Prostate gland (tissue), 2 donors: Measurements from ENCODE around the gene GH2.
"Not testable (repeated sequence)": the region's sequence is repeated elsewhere in the genome, so short reads cannot be mapped to it uniquely, and the experiment has no call there.

Experiments used
- POLR2A ChIP-seq: fragments of 450-650 bp; IDR thresholded peaks from one replicate; pipeline ENCODE4 v1.6.1; 2016; ENCODE audit warnings: antibody characterized with exemption, mild to moderate bottlenecking
- TF ChIP-seq, protein P1 (sequence below), 4 experiments: fragments of 200-600 bp in 2 of 4; fragments of 450-650 bp in 2 of 4; sonication (generic) in 2 of 4; IDR thresholded peaks; 1 replicate in 3 of 4; 2 replicates in 1 of 4; pipeline ENCODE4 v1.5.1; 2016 to 2019; ENCODE audit warnings: antibody characterized with exemption in 4 of 4, mild to moderate bottlenecking in 2 of 4, moderate library complexity in 2 of 4

DNA sequence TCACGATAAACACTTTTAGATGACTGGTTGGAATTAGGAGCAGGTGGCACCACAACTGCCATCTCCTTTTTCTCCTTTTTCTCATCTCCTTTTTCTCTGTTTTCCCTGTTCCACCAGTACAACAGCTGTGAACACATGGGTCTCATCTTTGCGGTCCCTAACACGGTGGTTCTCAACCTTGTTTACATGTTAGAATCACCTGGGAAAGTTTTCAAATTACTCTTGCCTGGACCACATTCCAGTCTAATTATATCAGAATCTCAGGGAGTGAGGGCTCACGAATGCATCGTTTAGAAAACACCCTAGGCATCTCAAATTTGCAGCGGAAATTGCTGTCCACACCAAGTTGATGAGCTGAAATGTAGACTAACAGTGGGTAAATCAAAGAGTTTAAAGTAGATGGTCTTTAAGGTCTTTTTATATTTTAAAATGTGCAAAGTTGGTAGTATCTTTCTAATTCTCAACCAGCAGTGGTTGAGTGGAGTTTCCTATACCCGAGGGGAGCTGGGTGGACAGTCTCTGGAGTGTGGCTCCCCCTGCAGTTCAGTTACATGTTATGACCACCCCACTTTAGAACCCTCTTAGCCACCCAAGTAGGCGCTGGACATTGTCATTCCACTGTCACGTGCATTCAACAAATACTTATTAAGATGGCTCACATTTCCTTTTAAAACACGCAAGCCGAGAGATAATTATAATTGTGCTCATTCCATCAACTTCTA lies 10.7 kb upstream of the GH2 start:
- TF ChIP-seq, protein P1, sequence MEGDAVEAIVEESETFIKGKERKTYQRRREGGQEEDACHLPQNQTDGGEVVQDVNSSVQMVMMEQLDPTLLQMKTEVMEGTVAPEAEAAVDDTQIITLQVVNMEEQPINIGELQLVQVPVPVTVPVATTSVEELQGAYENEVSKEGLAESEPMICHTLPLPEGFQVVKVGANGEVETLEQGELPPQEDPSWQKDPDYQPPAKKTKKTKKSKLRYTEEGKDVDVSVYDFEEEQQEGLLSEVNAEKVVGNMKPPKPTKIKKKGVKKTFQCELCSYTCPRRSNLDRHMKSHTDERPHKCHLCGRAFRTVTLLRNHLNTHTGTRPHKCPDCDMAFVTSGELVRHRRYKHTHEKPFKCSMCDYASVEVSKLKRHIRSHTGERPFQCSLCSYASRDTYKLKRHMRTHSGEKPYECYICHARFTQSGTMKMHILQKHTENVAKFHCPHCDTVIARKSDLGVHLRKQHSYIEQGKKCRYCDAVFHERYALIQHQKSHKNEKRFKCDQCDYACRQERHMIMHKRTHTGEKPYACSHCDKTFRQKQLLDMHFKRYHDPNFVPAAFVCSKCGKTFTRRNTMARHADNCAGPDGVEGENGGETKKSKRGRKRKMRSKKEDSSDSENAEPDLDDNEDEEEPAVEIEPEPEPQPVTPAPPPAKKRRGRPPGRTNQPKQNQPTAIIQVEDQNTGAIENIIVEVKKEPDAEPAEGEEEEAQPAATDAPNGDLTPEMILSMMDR (IDR thresholded peaks at IDR 0.05), result not testable (repeated sequence)
- not testable (repeated sequence) for TF ChIP-seq POLR2A
